Measurements from ENCODE around the gene ADGRE1. TPM values are rescaled to one million over a fixed set of nuclear protein-coding genes. Genes with fewer than 3 reads are reported as not detected.

The ADGRE1 gene
- total and polyA plus RNA-seq, 2 of the 8 experiments (the other 6 are each of a cell fraction or from before 2014, with no cell fraction given) = not detected

DNA sequence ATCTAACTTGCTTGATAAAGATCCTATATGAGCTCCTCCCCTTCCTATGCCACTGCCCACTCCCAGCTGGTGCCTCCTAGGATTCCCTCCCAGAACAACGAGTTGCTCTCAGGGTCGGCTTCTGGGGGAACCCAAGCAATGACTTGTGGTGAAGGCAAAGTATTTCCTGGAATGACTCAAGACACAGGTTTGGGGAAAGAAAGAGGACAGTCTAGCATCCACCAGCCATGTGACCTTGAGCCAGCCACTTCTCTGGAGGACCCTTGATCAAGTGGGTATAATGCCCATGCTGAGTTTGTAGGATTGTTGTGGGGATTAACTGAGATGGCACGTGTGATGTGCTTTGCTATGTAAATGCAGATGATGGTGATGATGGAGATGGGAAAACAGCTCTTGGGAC, 100.9 kb downstream of the ADGRE1 start:
- Histone ChIP-seq H3K9ac (replicated peaks in 1 of 4; ENCODE audit: extremely low read depth in 1 of 4, low read depth in 3 of 4, low read length in 3 of 4) (no peak overlapping the region), H2AK5ac (ENCODE audit: low read depth, low read length) (no peak overlapping the region), H3K27me3 (replicated peaks in 1 of 4; ENCODE audit: control insufficient read depth in 3 of 4, extremely low read depth in 1 of 4, insufficient read depth in 3 of 4, low read length in 3 of 4) (no peaks in the 10 kb centered on the region), H3K23me2 (ENCODE audit: low read depth, low read length) (no peaks in the 10 kb centered on the region), H3K4ac (replicated peaks; ENCODE audit: insufficient read length, low read depth, low read length) (no peak overlapping the region), H2BK12ac (ENCODE audit: low read depth, low read length) (no peak overlapping the region), H2BK20ac (ENCODE audit: low read length) (no peak overlapping the region), H2BK15ac (ENCODE audit: low read length) (no peak overlapping the region), H3K56ac (replicated peaks; ENCODE audit: insufficient read length, low read depth, low read length) (no peak overlapping the region), H3K27ac (ENCODE audit: low read depth, low read length) (no peak overlapping the region), H3K4me2 (ENCODE audit: insufficient read depth in 1 of 2, low read depth in 2 of 2, low read length in 2 of 2) (no peak overlapping the region), H2BK120ac (replicated peaks; ENCODE audit: low read depth, low read length) (no peak overlapping the region), H4K91ac (replicated peaks; ENCODE audit: insufficient read length, low read length) (no peak overlapping the region), H3K36me3 (ENCODE audit: control insufficient read depth in 2 of 4, insufficient read depth in 4 of 4, low read length in 3 of 4) (no peaks in the 10 kb centered on the region; a peak in 1 of 8 replicates), H4K8ac (ENCODE audit: extremely low read depth, insufficient read depth, low read length) (no peak overlapping the region), H4K20me1 (replicated peaks in 1 of 2; ENCODE audit: control insufficient read depth in 1 of 2, insufficient read depth in 2 of 2, low read length in 2 of 2) (no peaks in the 10 kb centered on the region), H4K5ac (ENCODE audit: insufficient read length, low read depth, low read length) (no peak overlapping the region), H2AFZ (ENCODE audit: low read length) (no peak overlapping the region), H3K9me3 (ENCODE audit: insufficient read depth in 2 of 2, low read depth in 1 of 2, low read length in 1 of 2) (peaks cover 55 to 73% of the 10 kb centered on the region in 2 experiments), H3K23ac (ENCODE audit: insufficient read length) (no peak overlapping the region), H3K4me3 (ENCODE audit: extremely low read depth in 1 of 4, insufficient read depth in 2 of 4, low read depth in 3 of 4, low read length in 4 of 4) (no peak overlapping the region), H3K79me1 (ENCODE audit: low read depth, low read length) (no peaks in the 10 kb centered on the region), H3K18ac (ENCODE audit: extremely low read depth, low read length) (no peak overlapping the region), H3K79me2 (ENCODE audit: control insufficient read depth in 1 of 2, insufficient read depth in 2 of 2, low read length in 2 of 2) (no peaks in the 10 kb centered on the region), H3K14ac (ENCODE audit: insufficient read length) (no peak overlapping the region), H2BK5ac (ENCODE audit: low read depth, low read length) (no peak overlapping the region), H3K4me1 (replicated peaks in 1 of 4; ENCODE audit: control insufficient read depth in 3 of 4, insufficient read depth in 4 of 4, low read length in 3 of 4) (no peaks in the 10 kb centered on the region)
- FAIRE-seq = no peak
- 68% methylated on average over 3 of the region's 3 CpGs; no CpG with 5 or more reads in 1 of the 2 experiments for WGBS, 2 experiments (ENCODE audit: extremely low coverage in 1 of 2, insufficient coverage in 1 of 2, insufficient read length in 1 of 2, insufficient replicate concordance in 2 of 2, low coverage in 1 of 2, low lambda C conversion rate in 2 of 2, missing lambda C conversion rate in 1 of 2)
- CTCF ChIA-PET (ENCODE audit: partially characterized antibody) = interaction anchor here (1.2 kb wide), 1 partner anchor 16 kb away, joined by 3 read pairs; no protein-coding TSS in a partner anchor
- DNase-seq (ENCODE audit: low read depth in 1 of 2, low spot score in 2 of 2) = no peak
- POLR2A ChIA-PET (ENCODE audit: partially characterized antibody) = no interaction called here
- TF ChIP-seq, protein P1, sequence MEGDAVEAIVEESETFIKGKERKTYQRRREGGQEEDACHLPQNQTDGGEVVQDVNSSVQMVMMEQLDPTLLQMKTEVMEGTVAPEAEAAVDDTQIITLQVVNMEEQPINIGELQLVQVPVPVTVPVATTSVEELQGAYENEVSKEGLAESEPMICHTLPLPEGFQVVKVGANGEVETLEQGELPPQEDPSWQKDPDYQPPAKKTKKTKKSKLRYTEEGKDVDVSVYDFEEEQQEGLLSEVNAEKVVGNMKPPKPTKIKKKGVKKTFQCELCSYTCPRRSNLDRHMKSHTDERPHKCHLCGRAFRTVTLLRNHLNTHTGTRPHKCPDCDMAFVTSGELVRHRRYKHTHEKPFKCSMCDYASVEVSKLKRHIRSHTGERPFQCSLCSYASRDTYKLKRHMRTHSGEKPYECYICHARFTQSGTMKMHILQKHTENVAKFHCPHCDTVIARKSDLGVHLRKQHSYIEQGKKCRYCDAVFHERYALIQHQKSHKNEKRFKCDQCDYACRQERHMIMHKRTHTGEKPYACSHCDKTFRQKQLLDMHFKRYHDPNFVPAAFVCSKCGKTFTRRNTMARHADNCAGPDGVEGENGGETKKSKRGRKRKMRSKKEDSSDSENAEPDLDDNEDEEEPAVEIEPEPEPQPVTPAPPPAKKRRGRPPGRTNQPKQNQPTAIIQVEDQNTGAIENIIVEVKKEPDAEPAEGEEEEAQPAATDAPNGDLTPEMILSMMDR (IDR thresholded peaks at IDR 0.05; ENCODE audit: control extremely low read depth in 1 of 3, insufficient read depth in 1 of 3, low read depth in 1 of 3, low read length in 3 of 3) = no peak
- TF ChIP-seq TCF12 (IDR thresholded peaks at IDR 0.05; ENCODE audit: low read depth, low read length) (no peak), ATF2 (IDR thresholded peaks at IDR 0.05; ENCODE audit: low read length) (no peak), RNF2 (IDR thresholded peaks at IDR 0.05; ENCODE audit: borderline replicate concordance, low read depth, low read length, missing control alignments, poor library complexity, severe bottlenecking) (no peak), SAP30 (IDR thresholded peaks at IDR 0.05; ENCODE audit: insufficient read depth, insufficient replicate concordance, low read length) (no peak), ASH2L (IDR thresholded peaks at IDR 0.05; ENCODE audit: low read length) (no peak), KDM4A (IDR thresholded peaks at IDR 0.05; ENCODE audit: low read depth, low read length, severe bottlenecking) (no peak)
- TF ChIP-seq, protein P2, sequence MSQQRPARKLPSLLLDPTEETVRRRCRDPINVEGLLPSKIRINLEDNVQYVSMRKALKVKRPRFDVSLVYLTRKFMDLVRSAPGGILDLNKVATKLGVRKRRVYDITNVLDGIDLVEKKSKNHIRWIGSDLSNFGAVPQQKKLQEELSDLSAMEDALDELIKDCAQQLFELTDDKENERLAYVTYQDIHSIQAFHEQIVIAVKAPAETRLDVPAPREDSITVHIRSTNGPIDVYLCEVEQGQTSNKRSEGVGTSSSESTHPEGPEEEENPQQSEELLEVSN (IDR thresholded peaks at IDR 0.05) = no peak

Data from H1 (cell line).